Subcutaneous adipose tissue (tissue), 4 donors: Measurements from ENCODE around the gene FAM110A. TPM values are rescaled to one million over a fixed set of nuclear protein-coding genes. Genes with fewer than 3 reads are reported as not detected.

Experiments used
- total RNA-seq, 4 donors: library from RNA; depleted of rRNA; stranded (reverse); fragments of >200 nt; gene quantifications; one replicate each; pipeline ENCODE4 v1.1.0, GENCODE V29; 2016
- TF ChIP-seq, protein P1 (sequence below): fragments of 450-650 bp; IDR thresholded peaks from one replicate; pipeline ENCODE4 v1.5.1; 2016; ENCODE audit warnings: low read depth, mild to moderate bottlenecking, control low read depth, antibody characterized with exemption, moderate library complexity

The FAM110A gene
- total RNA-seq, 4 donors from 2014 or later, result 2.7 to 4.6 (median 2.8) TPM; not detected in 1

DNA sequence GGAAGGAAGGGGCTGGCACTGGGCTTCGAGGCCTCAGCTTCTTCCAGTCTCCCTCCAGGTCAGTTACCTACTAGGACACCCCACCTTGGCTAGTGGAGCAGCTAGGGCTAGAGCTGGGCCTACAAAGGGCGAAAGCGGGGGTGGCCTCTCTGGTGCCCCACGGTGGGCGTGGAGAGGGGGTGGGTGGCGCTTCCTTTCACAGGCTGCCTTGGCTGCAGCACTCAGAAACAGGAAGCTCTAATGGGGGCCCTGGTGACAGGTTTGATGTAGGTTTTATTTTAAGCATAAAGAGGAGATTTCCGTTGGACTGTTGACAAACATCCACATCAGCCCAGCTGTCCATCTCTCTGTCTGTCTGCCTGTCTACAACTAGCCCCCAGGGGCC, 13.4 kb downstream of the FAM110A start:
- TF ChIP-seq, protein P1, sequence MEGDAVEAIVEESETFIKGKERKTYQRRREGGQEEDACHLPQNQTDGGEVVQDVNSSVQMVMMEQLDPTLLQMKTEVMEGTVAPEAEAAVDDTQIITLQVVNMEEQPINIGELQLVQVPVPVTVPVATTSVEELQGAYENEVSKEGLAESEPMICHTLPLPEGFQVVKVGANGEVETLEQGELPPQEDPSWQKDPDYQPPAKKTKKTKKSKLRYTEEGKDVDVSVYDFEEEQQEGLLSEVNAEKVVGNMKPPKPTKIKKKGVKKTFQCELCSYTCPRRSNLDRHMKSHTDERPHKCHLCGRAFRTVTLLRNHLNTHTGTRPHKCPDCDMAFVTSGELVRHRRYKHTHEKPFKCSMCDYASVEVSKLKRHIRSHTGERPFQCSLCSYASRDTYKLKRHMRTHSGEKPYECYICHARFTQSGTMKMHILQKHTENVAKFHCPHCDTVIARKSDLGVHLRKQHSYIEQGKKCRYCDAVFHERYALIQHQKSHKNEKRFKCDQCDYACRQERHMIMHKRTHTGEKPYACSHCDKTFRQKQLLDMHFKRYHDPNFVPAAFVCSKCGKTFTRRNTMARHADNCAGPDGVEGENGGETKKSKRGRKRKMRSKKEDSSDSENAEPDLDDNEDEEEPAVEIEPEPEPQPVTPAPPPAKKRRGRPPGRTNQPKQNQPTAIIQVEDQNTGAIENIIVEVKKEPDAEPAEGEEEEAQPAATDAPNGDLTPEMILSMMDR, result no peak

GRCh38 chr20:848193-848592, 14.7 kb downstream of the FAM110A start:
- TF ChIP-seq, protein P1, result no peak

- TF ChIP-seq, protein P1, result no peak
Observed at GRCh38 chr20:853406-853996, 20.0 kb downstream of the FAM110A start.

GRCh38 chr20:854601-855000, 21.1 kb downstream of the FAM110A start:
- TF ChIP-seq, protein P1, result no peak

DNA sequence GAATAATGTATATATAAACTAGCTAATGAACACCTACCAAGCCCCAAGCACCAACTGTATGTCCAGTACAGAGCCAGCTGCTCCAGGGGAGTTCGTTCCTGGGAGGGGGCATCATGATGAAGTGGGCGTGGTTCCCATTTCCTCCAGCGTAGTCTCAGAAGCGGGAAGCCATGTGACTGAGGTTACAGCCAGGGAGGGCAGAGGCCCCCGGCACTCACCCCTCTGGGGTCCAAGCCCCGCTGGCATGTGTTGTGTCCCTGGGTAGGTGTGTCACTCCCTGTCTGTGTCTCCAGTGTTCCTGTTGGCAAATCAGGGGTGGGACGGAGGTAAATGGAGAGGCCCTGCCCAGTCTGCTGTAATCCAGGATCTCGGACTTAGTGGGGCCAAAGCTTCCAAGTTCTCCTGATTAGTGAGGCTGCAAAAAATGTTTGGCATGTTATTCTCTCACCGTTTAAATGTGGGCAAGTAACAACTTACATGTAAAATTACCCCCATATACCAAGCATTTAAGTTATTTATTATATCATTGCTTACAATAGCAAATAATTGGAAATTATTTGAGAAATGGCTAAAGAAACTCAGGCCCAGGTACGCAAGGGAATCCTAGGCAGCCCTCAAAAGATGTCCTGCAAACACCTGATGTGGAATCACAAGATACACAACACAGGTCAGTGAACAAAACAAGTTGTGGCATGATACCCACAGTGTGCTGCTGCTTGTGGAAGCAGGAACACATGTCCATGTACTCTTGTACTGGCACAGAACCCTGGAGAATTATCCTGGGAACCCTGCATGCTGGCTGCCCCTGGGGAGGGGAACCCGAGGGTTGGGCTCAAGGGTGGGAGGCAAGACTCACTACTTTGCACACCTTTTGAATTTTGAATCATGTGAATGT, 22.2 kb downstream of the FAM110A start:
- TF ChIP-seq, protein P1, result no peak

GRCh38 chr20:856361-856775, 22.9 kb downstream of the FAM110A start:
- TF ChIP-seq, protein P1, result no peak

GRCh38 chr20:858011-858410, 24.5 kb downstream of the FAM110A start:
- TF ChIP-seq, protein P1, result no peak
